Measurements from ENCODE around the gene OR51I1.

OR51I1 gene, protein sequence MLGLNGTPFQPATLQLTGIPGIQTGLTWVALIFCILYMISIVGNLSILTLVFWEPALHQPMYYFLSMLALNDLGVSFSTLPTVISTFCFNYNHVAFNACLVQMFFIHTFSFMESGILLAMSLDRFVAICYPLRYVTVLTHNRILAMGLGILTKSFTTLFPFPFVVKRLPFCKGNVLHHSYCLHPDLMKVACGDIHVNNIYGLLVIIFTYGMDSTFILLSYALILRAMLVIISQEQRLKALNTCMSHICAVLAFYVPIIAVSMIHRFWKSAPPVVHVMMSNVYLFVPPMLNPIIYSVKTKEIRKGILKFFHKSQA

DNA sequence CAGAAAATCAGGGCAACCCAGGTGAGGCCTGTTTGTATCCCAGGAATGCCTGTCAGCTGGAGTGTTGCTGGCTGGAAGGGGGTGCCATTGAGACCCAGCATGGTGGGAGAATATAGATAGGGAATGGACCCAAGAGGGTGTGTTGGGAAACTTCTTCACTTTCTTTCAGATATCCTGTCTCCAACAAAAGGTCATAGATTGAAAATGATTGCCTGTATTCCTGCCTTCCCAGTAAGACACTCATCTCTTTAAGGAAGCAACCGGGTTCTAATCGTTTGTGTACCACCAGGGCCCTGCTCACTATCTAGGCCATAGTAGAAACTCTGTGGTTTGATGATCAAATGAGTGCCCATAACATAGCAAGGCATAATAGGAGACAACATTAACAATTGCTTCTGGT, at the start of gene OR51I1:
OR51I1 (minus strand) TSS at position 101 of the 400 bp plus-strand sequence; CDS start at position 101, 0 bp downstream.
- no peak for DNase-seq

DNA sequence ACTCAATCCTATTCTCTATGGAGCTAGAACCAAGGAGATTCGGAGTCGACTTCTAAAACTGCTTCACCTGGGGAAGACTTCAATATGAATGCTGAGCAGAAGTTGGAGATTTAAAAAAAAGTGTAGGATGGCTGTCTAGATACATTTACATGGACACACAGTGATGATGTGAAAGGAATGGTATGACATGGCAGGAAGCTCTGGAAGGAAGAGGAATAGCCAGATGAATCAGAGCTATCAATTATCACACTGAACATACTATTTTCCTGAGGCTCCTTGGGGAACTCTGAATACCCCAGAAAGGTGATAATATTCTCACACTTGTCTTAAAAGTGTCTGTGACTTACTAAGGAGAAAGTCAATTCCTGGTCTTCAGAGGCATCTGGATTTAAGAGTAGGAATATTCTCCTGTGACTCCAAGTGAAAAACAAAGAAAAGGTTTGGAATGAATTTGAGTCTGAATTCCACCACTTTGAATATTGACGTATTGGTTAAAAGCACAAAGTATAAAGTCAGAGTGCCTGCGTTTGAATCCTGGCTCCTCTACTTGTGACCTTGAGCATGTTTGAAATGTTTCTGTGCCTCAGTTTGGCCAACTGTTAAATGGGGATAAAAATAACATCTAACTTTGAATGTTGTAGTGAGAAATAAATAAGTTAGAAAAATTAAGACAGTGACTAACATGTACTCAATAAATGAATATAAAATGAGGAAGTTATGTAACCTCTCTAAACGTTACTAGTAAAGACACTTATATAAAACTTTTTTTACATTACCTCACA, 48.5 kb upstream of the OR51I1 start:
- DNase-seq: no peak

DNA sequence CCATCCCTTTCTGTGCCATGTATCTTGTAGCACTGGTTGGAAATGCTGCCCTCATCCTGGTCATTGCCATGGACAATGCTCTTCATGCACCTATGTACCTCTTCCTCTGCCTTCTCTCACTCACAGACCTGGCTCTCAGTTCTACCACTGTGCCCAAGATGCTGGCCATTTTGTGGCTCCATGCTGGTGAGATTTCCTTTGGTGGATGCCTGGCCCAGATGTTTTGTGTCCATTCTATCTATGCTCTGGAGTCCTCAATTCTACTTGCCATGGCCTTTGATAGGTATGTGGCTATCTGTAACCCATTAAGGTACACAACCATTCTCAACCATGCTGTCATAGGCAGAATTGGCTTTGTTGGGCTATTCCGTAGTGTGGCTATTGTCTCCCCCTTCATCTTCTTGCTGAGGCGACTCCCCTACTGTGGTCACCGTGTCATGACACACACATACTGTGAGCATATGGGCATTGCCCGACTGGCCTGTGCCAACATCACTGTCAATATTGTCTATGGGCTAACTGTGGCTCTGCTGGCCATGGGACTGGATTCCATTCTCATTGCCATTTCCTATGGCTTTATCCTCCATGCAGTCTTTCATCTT, 47.6 kb upstream of the OR51I1 start:
- DNase-seq: no peak

DNA sequence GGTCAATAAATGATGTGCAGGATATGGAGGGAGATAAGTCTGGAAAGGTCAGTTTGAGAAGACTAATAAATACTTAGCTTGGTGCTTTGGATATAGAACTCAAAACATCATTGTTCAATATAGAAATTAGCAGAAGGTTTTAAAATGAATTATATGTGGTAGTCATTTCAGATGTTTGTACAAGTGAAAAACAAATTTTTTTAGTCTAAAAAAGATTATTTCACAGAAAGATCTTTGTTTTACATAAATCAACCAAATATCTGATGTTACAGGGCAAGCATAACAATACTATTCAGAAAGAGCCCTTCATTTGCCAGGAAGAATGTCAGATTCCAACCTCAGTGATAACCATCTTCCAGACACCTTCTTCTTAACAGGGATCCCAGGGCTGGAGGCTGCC, 47.1 kb upstream of the OR51I1 start, which contains the start of gene OR52D1:
OR52D1 (plus strand) TSS at position 301 of the 400 bp plus-strand sequence; CDS start at position 323, 22 bp downstream.
- no peak for DNase-seq

DNA sequence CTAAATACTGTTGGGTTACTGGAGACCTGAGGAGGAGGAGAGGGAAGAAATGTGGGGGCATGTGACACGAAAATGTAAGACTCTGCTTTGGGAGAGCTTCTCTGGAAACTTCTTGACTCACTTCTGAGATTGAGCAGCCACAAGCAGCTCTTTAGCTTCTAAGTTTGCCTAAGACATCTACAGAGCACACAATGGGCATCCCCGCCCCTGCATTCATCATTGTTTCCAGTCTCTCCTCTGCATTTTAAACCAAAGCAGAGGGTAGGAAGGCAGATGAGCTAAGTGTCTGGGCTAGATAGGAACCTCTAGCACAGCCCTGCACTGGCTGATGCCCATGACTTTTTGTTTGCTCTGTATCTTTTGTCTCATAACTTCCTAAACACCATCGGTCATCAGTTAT, 45.1 kb upstream of the OR51I1 start:
- DNase-seq: no peak

DNA sequence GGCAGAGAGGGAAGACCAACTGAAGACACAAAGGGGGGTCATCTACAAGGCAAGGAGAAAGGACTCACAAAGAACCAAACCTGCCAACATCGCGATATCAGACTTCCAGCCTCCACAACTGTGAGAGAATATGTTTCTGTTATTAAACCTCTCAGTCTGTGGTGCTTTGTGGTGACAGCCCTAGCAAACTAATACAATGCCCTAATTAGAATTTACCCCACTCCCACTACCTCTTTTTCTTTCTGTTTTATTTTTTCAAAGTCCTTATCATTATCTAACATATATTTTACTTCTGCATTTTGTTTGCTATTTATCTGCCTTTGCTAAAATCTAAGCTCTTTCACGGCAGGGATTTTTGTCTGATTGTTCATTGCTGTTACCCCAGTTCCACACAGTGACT, 44.7 kb upstream of the OR51I1 start:
- no peak for DNase-seq

DNA sequence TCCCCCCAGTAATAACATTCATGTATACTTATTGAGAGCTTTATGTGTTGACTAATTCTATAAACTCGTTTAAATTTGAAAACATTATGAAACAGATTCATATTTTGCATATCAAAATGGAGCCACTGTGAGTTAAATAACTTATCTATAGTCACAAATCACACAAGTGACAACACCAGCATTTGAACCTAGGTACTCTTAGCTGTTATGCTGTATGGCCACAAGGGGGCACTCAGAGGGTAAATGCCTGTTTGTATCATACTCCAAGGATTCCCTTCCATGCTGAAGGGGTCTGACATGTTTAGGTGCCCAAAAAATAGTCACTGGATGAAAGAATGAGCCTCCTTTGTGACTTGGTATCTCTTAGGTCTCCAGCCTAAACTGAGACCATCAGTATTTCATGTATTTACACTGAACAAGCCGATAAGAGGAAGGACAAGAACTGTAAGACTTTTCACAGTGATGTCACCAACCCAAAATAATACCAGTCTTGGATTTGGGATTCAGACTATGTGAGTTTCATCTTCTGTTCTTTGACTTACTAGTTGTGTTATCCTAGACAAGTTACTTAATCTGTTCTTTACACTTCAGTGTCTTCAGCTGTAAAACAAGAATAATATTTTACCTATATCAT, 35.0 kb upstream of the OR51I1 start:
- DNase-seq: no peak

DNA sequence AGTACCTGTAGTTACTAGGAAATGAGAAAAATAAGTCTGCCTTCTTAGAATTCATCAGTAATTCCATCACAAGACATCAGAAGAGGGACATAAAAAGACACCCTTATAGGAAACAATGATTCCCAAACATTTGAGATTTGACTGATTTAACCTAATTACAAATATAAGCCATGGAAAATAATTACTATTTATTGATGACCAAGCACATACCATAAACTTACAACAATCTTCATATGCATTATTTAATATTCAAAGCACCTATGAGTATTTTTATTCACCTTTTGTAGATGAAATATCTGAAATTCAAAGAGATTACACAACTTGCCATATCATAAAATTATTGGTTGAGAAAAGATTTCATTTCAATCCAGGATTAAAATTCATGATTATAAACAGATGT, 32.6 kb upstream of the OR51I1 start:
- no peak for DNase-seq

DNA sequence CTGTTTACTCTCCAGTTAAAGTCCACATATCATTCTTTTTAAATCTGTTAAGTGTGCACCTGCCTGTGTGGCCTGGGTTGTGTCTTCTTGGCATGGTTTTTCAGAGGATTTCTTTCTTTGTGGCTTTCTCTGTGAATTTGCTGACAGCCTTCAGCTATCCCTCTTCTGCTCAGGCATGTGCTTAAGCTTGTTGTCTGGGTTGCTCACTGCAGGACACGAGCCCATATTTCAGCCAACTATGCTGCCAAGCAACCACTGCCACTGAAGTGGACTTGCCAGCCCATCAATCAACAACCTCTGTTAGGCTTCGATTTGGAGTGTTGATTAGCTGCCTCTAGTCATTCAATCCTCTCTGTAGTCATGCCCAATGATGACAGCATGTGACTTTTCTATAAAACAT, 26.2 kb upstream of the OR51I1 start:
- no peak for DNase-seq

DNA sequence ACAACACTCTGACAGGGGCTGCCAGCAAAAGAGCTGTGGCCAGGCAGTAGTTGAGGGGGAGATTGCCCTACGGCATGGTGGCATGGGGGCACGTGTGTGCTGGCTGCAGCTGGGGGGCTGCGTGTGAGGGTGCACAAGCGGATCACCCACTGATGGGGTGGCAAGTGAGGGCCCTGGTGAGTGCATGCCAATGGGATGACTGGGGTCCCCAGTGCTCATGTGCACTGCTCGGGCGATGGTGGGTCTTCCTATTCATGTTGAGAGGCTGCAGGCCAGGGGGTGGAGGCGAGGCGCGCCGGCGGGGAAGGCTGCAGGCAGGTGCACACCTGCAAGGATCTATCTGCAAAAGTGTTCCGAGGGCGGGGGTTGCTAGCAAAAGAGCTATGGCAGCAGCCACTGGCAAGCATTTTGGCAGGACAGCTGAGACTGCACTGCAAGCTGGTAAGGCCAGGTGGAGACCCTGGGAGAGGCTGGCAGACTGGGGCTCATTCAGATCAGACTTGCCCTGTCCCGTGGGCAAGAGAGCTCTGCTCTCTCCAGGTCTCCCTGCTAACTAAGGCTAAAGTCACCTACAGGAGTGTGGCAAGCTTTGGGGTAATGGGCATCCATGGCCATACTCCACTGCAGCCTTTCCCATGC, 19.8 kb upstream of the OR51I1 start:
- DNase-seq: no peak

DNA sequence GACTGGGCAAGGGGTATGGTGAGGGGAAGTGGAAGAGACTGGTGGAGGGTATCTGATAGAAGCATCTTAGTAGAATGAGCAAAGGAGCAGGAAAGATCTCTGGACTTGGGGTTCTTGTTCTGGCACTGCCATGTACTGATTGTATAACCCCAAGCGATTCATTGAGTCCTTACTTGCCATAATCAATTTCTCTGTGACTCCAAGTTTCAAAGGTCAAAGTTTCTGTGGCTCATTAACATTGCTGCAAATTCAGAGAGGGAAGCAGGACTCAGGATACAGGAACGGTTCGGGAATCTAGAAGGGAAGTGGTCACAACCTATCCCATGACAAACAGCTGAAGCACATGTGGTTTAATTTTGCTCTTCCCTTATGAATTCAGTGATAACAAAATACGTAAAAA, 8.1 kb upstream of the OR51I1 start:
- DNase-seq: no peak

GRCh38 chr11:5449023-5449422, 7.7 kb upstream of the OR51I1 start, which contains the start of gene OR51I2:
OR51I2 (plus strand) TSS chr11:5449323; CDS start chr11:5453489, 4,166 bp downstream.
- DNase-seq: no peak

DNA sequence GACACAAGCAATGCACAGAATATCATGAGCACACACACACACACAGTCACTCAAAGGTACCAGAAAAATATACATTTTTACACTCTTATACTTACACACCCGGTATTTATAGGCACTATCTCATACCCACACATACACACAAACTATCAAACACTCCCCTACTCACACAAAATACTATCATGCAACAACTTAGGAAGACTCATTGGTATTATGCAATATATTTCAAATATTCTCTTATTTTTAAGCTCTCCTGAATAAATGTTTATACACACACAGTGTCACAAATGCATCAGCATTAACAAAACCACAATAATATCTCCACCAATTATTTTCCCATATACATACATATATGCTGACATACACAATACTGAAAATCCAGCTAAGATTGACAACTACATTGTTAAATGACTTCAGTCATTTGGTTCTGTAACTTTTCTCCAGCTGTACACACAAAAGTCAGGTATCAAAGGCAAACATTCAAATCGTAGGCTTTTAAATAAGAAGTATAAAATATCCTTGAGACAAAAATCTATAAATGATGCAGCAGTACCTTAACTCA, 2.6 kb upstream of the OR51I1 start:
- no peak for DNase-seq

DNA sequence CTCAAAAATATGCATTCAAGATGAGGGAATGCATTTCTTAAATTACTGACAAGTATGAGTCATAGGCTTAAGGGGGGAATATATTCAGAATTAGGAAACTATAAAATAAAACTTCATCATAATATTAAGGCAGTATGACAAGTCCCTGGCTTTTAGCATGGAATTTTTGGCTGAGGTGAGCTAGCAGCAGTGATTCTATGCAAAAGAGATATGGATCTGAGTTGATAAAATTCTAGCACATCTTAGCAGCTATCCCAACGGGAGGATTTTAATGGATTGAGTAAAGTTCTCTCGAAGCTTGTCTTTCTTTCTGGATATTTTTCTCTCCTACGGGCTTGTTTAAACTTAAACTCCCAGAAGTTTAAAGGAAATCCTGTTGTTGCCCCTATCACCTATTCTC, 18.2 kb downstream of the OR51I1 start:
- DNase-seq: no peak

DNA sequence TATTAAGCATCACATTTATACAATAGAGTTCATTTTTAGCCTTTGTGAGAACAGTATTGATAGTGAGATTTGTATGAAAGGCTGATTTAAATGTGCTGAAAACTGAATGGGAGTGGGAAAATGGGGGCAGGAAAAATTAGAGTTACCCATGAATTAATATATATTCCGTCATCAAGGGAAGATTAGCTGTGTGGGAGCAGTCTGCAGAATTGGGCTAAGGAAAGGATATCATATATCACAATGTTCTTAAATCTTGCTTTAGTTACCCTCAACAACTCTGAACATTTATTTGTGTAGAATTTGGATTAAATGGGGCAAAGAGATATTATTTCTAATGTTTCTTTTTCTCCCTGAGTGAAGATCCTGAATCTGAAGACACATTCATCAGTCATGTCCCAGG, 19.5 kb downstream of the OR51I1 start, which contains the start of gene OR51Q1:
OR51Q1 (plus strand) TSS at position 301 of the 400 bp plus-strand sequence; CDS start at position 391, 90 bp downstream.
- DNase-seq: no peak

DNA sequence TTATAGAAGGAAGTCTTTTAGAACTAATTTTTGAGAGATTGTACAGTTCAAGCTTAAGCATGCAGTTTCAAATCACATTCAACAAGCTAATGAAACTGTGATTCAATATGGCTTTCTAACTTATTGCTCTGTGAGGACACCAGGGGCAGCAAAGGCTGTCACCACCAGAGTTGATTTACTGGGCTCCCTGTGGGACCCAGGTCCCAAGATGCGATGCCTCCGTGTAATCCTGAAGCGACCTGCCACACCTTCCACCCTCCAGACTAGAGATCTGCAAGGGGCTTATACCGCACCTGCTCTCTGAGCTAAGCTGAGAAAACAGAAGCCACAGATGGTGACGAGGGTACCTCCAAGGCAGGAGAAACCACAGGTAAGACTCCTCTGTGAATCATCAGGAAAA, 20.3 kb downstream of the OR51I1 start:
- no peak for DNase-seq

DNA sequence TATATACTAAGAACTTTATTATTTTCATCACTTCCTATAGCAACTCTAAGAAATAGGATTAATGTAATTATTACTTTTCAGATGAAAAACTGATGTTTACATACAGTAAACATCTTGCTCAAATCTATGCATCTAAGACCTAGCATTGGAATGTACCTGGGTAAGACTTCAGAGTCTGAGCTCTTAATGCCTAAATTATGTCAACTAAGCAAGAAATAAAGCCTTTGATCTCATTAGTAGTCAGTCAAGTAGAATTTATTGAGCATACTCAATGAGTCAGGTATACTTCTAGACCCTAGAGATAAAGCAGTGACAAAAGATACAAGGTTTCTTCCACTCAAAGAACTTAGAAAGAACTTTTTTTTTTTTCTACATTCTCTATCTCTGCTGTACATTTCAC, 36.1 kb downstream of the OR51I1 start:
- DNase-seq: no peak

- DNase-seq: no peak
Measured at GRCh38 chr11:5398936-5399335, 42.4 kb downstream of the OR51I1 start.

DNA sequence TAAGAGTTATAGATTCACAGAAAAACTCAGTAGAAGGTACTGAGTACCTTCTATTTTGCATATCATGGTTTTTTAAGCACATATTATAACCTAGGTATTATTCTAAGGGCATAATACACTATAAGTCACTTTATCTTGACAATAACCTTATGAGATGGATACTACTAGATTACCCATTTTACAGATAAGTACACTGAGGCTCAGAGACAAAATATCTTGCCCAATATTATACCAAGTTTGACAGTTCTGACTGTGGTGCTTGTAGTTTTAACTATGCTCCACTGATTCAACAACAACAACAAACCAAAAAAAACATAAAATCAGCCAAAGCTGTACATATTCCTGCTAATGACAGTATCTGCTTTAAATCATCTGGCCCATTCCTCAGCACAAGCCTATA, 47.2 kb downstream of the OR51I1 start:
- no peak for DNase-seq

Measured in NCI-H1092 (cell line).